NCI-H748 (cell line): ENCODE measurements around the gene GRM8.

Source experiments
- DNase-seq: peaks from one replicate; lab custom pipeline; 2025; ENCODE audit not compliant: unreplicated experiment; lab: John Stamatoyannopoulos, UW

GRM8 gene

DNA sequence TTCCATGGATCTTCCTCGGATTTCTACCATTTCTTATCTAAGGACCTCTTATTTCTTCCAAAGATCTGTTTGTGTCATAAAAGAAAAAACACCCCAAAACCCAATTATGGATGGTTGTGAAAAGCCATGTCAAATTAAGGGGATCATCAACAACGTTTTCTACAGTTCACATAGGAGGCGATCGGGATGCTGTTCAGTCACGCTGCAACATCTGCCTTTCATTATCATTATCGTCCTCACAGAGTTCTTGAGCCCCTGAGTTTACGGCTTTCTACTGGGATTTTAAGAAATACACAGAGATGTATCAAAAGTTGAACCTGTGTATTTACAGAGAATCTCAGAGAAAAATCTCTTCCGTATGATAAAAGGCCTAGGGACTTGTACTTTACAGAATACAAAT is 101.4 kb downstream of the GRM8 start:
- no peak for DNase-seq

DNA sequence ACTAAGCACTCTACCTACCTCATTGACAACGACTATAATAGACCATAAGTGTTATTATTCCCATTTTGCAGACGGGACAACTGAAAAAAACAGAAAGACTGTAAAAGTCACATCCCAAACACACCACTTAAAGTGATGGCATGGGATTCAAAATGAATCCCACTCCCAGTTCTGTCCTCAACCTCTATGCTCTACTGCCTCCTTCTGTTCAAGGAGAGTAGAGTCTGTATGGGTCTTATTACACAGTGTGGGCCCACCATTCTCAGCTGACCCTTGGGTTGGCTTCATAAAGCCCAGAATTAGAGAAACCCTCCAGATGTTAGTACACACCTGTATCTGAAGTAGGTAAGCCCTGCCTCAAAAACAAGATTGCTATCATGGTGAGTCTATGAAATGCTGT is 102.2 kb downstream of the GRM8 start:
- no peak for DNase-seq

DNA sequence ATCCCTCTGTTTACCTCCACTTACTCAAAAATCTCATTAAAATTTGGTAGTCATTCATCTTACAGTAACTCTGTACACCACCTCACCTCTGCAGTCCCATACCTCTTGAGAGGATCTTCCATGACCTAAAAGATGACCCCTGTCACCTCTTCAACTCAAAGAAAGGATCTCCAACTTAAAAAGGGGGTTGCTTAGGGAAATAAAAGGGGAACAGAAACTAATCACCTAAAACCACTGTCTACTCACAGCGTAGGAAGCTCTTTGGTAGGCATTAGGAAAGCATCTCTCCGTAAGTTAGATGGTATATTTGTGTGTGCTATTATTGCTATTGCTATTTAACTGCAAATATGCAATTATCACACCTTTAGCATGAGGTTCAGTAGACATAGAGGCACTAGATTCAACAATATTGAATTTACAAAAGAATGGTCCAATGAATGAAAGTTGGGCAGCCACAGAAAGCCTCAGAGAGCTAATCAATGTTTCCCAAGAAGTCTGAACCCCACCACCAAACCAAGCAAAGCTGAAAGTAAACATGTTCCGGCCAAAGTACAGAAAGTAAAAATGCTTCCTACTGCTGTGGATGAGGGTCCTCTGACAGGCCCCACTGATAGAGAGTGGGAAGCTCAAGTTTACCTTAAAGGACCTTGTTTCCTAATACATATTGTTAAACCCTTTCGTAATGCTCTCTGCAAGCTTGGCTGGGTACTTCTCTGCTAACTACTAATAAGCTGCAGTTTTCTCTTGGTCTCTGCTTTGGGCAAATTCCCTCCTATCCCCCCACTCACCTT is 105.8 kb downstream of the GRM8 start:
- no peak for DNase-seq

DNA sequence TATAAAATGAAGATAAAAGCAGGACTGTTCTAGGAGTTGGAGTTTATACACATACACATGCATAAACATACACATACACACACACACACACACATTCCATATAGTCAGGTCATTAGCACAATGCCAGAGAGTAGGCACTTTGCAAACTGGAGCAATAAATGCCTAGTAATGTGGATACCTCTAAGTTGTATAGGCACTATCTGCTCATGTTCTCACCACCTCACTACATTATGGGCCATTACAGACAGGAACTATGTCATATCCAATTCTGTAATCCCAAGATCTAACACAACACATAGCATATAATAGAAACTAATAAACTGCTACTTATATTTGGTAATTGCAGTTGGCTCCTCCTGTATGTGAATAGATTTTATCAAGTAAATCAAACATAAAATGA is 115.6 kb downstream of the GRM8 start:
- no peak for DNase-seq

DNA sequence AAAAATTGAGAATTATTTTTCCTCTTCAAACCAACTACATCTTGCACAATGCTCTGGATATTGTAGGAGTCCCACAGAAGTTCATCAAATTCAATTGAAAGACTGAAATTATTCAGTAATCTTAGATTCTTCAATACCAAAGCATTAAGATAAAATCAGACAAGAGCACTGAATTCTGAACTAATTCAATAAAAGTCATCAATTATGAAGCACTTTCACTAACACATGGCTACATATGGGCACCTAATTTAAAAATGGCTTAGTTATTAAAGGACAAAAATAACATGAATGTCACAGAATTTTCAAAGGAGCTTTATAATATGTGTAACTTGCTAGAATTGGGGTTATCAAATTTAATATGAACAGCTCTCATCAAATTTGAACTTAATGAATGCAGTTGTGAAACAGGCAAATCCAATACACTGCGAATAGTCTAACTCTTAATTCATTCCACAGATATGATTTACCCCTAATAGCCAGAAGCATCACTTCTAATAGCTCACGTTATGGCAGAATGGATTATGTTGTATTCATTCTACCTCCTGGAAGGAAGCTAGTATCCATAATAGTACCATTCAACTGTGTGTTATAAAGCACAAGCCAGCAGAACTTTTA is 116.8 kb downstream of the GRM8 start:
- DNase-seq: no peak

DNA sequence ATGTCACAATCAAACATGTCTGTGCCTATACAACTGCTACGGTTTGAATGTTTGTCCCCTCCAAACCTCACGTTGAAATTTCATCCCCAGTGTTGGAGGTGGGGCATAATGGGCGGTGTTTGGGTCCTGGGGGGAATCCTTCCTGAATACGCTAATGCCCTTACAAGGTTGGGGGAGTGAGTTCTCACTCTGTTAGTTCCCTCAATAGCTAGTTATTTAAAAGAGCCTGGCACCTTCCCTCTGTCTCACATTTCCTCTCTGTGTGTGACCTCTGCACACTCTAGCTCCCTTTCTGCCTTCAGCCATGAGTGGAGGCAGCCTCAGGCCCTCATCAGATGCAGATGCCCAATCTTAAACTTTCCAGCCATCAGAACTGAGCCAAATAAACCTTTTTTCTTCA is 129.5 kb downstream of the GRM8 start:
- peak; percentile 27 for DNase-seq

DNA sequence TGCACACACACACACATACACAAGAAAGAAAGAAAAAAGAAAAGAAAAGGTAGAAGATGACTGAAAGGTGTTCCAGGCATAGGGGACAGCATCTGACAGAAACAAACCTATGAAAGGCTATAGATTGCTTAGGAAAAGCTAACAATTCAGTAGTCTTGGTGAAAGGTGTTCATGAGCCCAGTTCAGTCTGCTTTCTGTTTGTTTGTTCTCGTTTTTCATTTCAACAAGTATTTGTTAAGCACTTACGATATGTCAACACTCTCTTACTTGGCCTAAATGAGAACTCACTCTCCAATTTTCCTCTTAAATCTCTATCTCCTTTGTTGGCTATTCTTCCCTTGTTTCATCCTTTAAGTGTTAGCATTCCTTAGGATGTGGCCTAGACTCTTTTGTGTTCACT is 133.2 kb downstream of the GRM8 start:
- peak; percentile 18 for DNase-seq

DNA sequence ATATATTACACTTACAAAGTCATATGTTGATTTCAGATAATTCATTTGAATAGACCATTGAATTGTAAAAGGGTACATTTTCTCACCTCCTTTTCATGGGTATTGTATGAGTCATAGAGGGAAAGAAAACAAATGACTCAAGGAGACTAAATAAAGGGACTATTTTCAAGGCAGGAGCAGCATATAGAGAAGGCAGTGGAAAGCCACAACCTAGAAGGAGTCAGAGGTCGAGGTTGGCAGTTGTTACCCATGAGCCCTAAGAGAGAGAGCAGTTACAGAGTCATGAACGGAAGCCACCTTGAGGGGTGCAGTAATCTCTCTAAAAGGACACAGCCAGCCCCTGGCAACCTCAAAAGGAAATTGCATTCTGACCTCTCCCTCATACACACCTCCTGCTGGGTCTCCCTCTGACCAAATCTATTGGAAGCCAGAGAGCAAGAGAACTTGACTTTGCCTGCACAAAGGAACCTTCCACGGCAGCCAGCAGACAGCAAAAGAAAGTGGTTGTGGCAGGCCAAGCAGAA is 137.9 kb downstream of the GRM8 start:
- DNase-seq: no peak

DNA sequence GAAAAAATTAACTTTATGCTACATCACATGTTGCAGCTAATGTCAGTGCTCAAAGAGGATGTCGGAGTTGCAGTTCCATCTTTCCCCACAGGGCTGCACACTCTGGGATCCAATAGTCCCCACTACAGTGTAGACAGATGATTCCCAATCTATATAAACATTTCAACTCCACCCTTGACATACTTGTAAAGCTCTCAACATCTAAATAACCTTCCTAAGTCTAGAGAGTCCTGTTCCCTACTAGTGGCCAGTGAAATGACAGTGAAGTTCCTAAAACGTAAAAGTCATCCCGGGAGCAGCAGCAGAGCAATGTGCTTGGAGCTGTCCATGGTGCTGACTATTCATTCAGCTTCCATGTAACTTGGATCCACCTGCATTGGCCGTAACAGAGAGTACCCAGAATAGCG is 145.1 kb downstream of the GRM8 start:
- DNase-seq: no peak

DNA sequence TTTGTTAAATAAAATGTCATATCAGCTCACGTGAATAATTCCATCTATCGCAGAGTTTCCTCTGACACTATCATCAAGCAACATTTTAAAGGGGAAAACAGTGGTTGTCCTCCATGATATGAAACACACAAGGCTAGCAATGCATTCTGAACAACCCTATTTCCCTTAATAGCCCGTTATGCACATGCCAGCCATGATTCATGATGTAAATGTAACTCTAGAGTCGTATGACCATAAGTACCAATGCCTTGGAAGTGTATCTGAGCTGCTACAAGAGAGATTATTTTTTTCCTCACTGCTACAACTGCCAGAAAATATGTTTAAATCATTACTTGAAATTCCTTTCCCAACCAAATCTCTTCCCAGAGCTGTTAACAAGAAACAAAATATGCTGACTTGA is 159.4 kb downstream of the GRM8 start:
- no peak for DNase-seq

DNA sequence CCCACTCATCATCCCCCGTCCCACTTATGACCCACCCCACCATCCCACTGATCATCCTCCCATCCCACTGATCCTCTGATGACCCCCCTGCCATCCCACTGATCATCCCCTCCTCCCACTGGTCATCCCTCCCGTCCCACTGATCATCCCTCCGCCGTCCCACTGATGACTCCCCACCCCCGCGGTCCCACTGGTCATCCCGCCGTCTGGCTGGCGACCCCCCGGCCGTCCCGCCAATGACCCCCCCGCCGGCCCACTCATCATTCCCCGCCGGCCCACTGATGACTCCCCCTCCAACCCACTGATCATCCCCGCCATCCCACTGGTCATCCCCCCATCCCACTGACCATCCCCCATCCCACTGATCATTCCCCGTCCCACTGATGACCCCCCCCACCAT is 161.1 kb downstream of the GRM8 start:
- DNase-seq: no peak

DNA sequence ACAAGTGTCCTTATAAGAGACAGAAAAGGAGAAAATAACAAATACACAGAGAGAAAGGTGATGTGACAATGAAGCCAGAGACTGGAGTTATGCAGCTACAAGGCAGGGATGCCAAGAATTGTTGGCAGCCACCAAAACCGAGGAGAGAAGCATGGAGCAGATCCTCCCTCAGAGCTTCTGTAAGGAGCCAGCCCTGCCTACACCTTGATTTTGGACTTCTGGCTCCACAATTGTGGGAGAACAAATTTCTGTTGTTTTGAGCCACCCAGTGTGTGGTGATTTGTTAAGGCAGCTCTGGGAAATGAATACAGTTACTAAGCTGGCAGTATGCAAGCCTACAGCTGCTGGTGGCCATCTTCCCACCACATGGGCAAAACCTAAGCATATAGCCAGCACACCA is 163.6 kb downstream of the GRM8 start:
- no peak for DNase-seq

DNA sequence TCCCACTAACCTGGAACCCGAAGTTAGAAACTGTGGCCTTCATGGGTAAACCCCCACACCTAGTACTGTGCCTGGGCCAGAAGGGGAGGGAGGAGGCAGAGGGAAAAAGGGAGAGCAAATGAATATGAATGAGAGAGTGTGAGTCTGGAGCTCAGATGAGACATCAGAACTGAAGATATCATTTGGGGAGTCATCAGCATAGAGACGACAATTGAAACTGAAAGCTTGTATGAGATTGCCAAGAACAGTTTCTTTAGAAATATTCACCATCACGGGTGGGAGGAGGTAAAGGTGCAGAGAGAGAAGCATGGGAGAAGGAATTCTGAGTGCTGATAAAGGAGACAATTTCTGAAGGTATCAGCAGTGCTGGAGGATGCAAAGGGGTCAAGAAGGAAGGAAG is 171.2 kb downstream of the GRM8 start:
- DNase-seq: no peak

DNA sequence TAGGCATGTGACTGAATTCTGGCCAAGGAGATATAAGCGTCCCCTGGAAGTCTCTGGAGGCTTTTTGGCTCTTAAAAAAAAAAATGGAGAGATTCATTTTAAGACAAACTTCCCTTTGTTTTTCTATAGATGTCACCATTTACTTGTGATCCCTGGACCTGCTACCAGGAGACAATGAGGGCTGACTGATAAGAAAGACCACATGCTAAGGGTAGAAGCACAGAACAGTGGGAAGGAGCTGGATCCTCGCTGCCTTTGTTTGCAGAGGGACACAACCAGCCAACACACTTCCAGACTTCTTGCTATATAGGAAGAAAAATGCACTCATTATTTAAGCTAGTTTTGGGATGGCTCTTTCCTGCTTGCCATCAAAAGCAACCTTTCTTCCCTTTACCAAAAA is 172.2 kb downstream of the GRM8 start:
- no peak for DNase-seq

DNA sequence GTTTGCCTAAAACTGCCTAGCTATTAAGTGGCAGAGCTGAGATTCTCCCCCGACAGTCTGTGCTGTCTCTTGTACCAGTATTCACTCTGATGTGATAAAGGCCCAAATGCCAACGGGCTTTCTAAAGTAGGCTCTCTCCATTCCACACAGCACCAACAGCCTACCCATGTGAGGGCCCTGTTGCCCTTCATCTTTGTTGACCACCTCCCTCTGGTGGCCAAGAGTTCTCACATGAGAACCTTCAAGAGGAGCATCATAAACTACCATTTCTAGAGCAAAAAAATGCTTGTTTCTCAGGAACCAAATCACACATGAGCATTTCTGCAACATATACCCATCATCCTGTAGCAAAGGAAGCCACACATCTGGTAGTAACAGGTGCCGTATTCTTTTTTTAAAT is 185.8 kb downstream of the GRM8 start:
- peak; percentile 28 for DNase-seq

DNA sequence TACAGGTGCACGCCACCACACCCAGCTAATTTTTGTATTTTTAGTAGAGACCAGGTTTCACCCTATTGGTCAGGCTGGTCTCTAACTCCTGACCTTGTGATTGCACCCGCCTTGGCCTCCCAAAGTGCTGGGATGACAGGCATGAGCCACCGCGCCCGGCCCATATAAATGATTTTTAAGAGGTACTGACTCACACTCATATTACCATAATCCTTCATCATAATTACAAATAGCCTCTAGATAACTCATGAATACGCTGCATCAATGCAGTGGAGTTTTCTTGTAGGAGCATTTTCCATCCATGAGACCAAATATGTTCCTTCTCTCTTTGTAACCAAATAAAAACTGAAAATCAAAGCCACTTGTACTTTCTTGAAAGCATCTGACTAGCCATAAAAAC is 193.3 kb downstream of the GRM8 start:
- DNase-seq: no peak

DNA sequence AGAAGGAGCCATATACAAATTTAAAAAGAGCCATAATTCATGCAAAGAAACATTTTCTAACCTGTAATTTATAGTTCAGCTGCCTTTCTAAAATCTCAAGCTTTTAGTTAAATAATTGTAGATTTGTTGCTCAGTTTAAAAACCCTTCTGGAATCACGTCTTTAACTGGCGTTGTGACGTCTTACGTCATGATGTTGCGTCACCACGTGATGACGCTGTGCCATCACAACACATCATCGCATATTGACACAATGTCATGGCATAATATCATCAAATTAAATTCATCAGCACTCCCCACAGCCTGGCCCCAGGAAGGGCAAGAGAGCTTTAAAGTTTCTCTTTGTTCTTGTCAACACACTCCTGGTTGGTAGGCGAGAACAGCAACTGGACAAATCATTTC is 194.8 kb downstream of the GRM8 start:
- no peak for DNase-seq

DNA sequence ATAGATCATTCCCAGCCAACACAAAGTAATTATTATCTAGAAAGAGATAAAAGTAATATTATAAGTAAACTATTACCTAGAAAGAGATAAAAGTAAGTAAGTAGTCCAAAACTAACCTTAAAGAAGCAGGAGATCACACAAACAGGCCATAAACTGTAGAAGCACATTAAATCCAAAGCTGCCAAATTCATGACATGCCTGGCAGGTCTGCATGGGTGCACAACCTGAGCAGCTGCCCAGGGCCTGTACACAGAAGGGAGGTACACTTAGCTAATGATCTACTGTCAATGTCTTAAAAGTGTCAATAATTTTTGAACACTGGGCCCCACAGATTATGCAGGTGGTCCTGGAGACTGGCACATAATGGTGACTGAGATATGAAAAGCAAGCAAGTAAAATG is 196.5 kb downstream of the GRM8 start:
- DNase-seq: no peak

DNA sequence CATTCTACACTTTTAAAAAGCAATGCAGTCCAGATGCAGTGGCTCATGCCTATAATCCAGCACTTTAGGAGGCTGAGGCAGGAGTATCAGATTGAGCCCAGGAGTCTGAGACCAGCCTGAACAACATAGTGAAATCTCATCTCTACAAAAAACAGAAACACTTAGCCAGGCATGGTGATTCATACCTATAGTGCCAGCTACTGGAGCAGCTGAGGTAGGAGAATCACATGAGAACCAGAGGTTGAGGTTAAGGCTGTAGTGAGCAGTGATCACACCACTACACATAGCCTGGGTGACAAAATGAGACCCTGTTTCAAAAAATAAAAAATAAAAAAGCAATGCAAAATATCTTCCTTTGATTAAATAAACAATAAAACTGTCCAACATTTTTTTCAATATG is 205.2 kb downstream of the GRM8 start:
- DNase-seq: no peak

DNA sequence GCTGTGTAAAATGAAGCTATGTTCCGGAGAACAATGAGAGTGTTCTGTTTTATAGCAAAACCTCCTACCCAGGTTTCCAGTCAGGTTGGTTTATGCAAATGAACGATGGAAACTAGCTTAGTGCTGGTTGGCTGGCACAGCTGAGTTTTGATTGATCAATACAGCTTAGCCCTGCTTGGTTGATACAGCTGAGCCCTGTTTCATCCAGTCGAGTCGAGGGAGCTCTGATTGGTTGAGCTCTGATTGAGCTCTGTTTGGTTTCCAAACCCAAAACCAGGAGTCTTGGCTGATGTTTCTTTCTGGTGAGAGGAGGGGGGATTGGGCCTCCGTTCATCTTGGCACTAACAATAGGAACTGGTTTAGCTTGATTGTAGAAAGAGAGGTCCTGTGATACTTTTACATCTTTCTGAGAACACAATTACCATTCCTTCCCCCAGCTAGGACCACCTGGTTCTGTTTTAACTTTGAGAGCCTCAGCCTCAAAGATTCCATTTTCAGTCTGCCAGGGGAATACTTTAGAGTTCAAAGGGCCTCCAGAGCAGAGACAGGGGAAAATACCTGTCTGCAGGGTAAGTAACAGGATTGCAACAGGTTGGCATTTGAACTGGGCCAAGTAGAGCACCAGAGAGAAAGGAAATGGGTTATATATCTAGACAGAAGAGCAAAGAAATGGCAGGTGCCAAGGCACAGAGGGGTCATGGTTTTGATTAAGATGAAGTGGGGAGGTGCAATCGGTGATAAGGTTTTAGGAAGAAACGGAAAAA is 210.9 kb downstream of the GRM8 start:
- DNase-seq: no peak

DNA sequence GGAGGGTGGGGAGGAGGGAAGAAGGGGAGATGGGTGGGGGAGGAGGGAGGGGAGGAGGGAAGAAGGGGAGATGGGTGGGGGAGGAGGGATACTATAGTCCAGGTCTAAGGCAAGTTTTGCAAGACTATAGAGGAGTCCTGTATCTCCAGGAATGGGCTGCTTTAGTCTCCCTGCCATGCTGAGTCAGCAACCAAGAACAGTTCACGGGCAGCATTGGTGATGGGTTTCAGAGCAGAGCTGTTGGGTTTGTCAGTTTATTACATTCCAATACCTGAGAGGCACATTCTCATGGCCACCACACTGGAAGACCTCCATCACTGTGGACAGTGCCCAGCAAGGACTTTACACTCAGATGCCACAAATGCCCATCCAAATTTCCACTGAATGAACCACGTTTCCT is 212.7 kb downstream of the GRM8 start:
- DNase-seq: no peak

DNA sequence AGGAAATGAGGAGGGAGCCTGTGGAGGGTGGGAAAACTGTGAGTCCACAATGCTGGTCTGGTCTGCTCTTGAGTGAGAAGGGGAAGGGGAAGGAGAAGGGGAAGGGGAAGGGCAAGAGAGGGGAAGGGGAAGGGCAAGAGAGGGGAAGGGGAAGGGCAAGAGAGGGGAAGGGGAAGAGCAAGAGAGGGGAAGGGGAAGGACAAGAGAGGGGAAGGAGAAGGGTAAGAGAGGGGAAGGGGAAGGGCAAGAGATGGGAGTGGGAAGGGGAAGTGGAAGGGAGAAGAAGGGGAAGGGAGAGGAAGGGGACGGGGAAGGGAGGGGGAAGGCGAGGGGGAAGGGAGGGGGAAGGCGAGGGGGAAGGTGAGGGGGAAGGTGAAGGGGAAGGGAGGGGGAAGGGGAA is 213.2 kb downstream of the GRM8 start:
- DNase-seq: no peak
